Tibial nerve (tissue), 3 donors: ENCODE results near the gene ANGPTL2.

ENCODE experiments used
- CTCF ChIP-seq, 5 experiments: fragments of 200-600 bp in 3 of 5; fragments of 450-650 bp in 2 of 5; sonication (generic) in 3 of 5; IDR thresholded peaks; one replicate each; pipeline ENCODE4 v1.5.1; 2016 to 2019; ENCODE audit warnings: antibody characterized with exemption in 5 of 5, mild to moderate bottlenecking in 3 of 5, moderate library complexity in 2 of 5
- POLR2A ChIP-seq, 2 donors: fragments of 450-650 bp; IDR thresholded peaks; one replicate each; pipeline ENCODE4 v1.6.1; 2017; ENCODE audit warnings: antibody characterized with exemption in 2 of 2, mild to moderate bottlenecking in 2 of 2, moderate library complexity in 2 of 2

- TF ChIP-seq CTCF (IDR thresholded peaks at IDR 0.05): no peak
- TF ChIP-seq POLR2A (IDR thresholded peaks at IDR 0.05): no peak
These were observed 37.6 kb upstream of the ANGPTL2 start for GRCh38 chr9:127159949-127160610.
